Measurements from ENCODE around the gene RIC1.

GRCh38 chr9:5805478-5805877 is 176.6 kb downstream of the RIC1 start:
- no peak for TF ChIP-seq CTCF (conservative IDR thresholded peaks at IDR 0.05)
- TF ChIP-seq EZH2 (IDR thresholded peaks at IDR 0.05; ENCODE audit: low read depth), result no peak
